ENCODE results near the gene CHRNB1.

Gene CHRNB1

DNA sequence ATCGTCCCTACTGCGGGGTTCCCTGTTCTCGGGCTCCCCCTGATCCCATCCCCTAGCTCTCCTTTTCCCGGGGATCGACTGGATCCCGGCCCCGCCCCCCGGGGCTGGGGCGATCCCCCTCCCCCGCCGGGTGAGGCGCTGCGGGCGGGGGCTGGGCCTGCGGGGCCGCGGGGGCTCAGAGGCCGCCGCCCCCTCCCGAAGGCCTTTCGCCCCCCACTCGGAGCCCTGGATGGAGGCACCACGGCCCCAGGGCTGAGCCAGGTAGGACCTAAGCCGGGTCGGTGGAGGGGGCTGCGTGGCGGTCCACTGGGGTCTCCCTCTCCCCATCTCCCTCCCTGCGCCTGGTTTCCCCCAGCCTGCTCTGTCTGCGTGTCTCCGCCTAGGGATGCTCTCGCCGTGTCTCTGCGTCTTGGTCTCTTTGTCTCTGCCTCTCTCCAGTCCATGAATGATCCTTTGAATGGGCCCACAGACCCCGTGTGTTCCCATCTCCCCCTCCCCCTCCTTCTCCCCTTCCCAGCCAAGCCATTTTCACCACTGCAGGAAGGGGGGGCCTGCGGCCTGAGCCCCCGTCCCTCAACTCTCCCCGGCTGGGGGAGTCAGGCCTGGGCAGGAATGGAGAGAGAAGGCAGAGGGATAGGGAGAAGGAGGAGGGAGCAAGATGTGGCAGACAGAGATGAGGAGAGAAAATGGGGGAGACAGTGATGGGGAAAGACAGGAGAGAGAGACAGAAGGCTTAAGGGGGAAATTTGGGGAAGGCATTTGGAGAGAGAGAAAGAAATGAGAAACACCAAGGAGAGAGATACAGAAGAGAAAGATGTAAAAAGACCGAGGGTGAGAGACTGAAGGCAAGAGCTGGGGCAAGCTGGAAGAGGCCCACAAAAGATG, 39.3 kb upstream of the CHRNB1 start (continued):
- no peak for TF ChIP-seq ZNF449 (tag by site-specific recombination; IDR thresholded peaks at IDR 0.05)
- TF ChIP-seq ZBTB17 (tag by site-specific recombination; IDR thresholded peaks at IDR 0.05): peak; percentile 82
- TF ChIP-seq ZNF366 (tag by site-specific recombination; conservative IDR thresholded peaks at IDR 0.05): peak; percentile 91
- no peak for TF ChIP-seq ZNF514 (tag by site-specific recombination; IDR thresholded peaks at IDR 0.05)
- TF ChIP-seq, protein P1, sequence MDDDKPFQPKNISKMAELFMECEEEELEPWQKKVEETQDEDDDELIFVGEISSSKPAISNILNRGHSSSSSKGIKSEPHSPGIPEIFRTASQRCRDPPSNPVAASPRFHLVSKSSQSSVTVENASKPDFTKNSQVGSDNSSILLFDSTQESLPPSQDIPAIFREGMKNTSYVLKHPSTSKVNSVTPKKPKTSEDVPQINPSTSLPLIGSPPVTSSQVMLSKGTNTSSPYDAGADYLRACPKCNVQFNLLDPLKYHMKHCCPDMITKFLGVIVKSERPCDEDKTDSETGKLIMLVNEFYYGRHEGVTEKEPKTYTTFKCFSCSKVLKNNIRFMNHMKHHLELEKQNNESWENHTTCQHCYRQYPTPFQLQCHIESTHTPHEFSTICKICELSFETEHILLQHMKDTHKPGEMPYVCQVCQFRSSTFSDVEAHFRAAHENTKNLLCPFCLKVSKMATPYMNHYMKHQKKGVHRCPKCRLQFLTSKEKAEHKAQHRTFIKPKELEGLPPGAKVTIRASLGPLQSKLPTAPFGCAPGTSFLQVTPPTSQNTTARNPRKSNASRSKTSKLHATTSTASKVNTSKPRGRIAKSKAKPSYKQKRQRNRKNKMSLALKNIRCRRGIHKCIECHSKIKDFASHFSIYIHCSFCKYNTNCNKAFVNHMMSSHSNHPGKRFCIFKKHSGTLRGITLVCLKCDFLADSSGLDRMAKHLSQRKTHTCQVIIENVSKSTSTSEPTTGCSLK (tag by site-specific recombination; IDR thresholded peaks at IDR 0.05): no peak
- peak; percentile 91 for TF ChIP-seq PRDM1 (tag by site-specific recombination; IDR thresholded peaks at IDR 0.05)
- no peak for TF ChIP-seq ZNF223 (tag by site-specific recombination; IDR thresholded peaks at IDR 0.05)
- no peak for TF ChIP-seq KLF17 (tag by site-specific recombination; IDR thresholded peaks at IDR 0.05)
- TF ChIP-seq, protein P2, sequence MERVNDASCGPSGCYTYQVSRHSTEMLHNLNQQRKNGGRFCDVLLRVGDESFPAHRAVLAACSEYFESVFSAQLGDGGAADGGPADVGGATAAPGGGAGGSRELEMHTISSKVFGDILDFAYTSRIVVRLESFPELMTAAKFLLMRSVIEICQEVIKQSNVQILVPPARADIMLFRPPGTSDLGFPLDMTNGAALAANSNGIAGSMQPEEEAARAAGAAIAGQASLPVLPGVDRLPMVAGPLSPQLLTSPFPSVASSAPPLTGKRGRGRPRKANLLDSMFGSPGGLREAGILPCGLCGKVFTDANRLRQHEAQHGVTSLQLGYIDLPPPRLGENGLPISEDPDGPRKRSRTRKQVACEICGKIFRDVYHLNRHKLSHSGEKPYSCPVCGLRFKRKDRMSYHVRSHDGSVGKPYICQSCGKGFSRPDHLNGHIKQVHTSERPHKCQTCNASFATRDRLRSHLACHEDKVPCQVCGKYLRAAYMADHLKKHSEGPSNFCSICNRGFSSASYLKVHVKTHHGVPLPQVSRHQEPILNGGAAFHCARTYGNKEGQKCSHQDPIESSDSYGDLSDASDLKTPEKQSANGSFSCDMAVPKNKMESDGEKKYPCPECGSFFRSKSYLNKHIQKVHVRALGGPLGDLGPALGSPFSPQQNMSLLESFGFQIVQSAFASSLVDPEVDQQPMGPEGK (tag by site-specific recombination; IDR thresholded peaks at IDR 0.05): peak; percentile 75
- no peak for TF ChIP-seq ZNF707 (tag by site-specific recombination; IDR thresholded peaks at IDR 0.05)
- TF ChIP-seq ZNF639 (tag by site-specific recombination; IDR thresholded peaks at IDR 0.05): peak; percentile 32; the same call in 1 of the 2 replicates
- no peak for TF ChIP-seq ZNF544 (tag by site-specific recombination; IDR thresholded peaks at IDR 0.05)
- TF ChIP-seq ZNF660 (tag by site-specific recombination; IDR thresholded peaks at IDR 0.05): no peak
- TF ChIP-seq, protein P3, sequence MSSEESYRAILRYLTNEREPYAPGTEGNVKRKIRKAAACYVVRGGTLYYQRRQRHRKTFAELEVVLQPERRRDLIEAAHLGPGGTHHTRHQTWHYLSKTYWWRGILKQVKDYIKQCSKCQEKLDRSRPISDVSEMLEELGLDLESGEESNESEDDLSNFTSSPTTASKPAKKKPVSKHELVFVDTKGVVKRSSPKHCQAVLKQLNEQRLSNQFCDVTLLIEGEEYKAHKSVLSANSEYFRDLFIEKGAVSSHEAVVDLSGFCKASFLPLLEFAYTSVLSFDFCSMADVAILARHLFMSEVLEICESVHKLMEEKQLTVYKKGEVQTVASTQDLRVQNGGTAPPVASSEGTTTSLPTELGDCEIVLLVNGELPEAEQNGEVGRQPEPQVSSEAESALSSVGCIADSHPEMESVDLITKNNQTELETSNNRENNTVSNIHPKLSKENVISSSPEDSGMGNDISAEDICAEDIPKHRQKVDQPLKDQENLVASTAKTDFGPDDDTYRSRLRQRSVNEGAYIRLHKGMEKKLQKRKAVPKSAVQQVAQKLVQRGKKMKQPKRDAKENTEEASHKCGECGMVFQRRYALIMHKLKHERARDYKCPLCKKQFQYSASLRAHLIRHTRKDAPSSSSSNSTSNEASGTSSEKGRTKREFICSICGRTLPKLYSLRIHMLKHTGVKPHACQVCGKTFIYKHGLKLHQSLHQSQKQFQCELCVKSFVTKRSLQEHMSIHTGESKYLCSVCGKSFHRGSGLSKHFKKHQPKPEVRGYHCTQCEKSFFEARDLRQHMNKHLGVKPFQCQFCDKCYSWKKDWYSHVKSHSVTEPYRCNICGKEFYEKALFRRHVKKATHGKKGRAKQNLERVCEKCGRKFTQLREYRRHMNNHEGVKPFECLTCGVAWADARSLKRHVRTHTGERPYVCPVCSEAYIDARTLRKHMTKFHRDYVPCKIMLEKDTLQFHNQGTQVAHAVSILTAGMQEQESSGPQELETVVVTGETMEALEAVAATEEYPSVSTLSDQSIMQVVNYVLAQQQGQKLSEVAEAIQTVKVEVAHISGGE (tag by site-specific recombination; conservative IDR thresholded peaks at IDR 0.05; ENCODE audit: low read depth): no peak
- no peak for TF ChIP-seq YY1 (tag by site-specific recombination; IDR thresholded peaks at IDR 0.05)
- TF ChIP-seq ZNF140 (tag by site-specific recombination; IDR thresholded peaks at IDR 0.05): no peak
- TF ChIP-seq, protein P4, sequence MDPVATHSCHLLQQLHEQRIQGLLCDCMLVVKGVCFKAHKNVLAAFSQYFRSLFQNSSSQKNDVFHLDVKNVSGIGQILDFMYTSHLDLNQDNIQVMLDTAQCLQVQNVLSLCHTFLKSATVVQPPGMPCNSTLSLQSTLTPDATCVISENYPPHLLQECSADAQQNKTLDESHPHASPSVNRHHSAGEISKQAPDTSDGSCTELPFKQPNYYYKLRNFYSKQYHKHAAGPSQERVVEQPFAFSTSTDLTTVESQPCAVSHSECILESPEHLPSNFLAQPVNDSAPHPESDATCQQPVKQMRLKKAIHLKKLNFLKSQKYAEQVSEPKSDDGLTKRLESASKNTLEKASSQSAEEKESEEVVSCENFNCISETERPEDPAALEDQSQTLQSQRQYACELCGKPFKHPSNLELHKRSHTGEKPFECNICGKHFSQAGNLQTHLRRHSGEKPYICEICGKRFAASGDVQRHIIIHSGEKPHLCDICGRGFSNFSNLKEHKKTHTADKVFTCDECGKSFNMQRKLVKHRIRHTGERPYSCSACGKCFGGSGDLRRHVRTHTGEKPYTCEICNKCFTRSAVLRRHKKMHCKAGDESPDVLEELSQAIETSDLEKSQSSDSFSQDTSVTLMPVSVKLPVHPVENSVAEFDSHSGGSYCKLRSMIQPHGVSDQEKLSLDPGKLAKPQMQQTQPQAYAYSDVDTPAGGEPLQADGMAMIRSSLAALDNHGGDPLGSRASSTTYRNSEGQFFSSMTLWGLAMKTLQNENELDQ (tag by site-specific recombination; IDR thresholded peaks at IDR 0.05; ENCODE audit: low read depth): no peak
- TF ChIP-seq GLIS2 (tag by site-specific recombination; IDR thresholded peaks at IDR 0.05): peak; percentile 21; the same call in 1 of the 2 replicates
- TF ChIP-seq, protein P5, sequence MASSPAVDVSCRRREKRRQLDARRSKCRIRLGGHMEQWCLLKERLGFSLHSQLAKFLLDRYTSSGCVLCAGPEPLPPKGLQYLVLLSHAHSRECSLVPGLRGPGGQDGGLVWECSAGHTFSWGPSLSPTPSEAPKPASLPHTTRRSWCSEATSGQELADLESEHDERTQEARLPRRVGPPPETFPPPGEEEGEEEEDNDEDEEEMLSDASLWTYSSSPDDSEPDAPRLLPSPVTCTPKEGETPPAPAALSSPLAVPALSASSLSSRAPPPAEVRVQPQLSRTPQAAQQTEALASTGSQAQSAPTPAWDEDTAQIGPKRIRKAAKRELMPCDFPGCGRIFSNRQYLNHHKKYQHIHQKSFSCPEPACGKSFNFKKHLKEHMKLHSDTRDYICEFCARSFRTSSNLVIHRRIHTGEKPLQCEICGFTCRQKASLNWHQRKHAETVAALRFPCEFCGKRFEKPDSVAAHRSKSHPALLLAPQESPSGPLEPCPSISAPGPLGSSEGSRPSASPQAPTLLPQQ (tag by site-specific recombination; IDR thresholded peaks at IDR 0.05): peak; percentile 35; the same call in 1 of the 2 replicates
- TF ChIP-seq SETDB1 (IDR thresholded peaks at IDR 0.05; ENCODE audit: insufficient read length, low read length): no peak
- peak; percentile 11; the same call in 1 of the 2 replicates for TF ChIP-seq ZBTB7A (tag by site-specific recombination; IDR thresholded peaks at IDR 0.05; ENCODE audit: low read depth)
- no peak for TF ChIP-seq ZFP3 (tag by site-specific recombination; IDR thresholded peaks at IDR 0.05; ENCODE audit: low read depth)
- TF ChIP-seq ZIC2 (tag by site-specific recombination; IDR thresholded peaks at IDR 0.05): no peak
